Right lung (tissue), 10 donors: ENCODE data around the gene HIVEP3. TPM values are rescaled to one million over a fixed set of nuclear protein-coding genes. Genes with fewer than 3 reads are reported as not detected.
"Not testable (repeated sequence)": the region's sequence is repeated elsewhere in the genome, so short reads cannot be mapped to it uniquely, and the experiment has no call there.

Source experiments
- DNase-seq, 2 donors: peaks; one replicate each; pipeline ENCODE4 v3.0.0-alpha.2; 2013
- long read RNA-seq, 8 donors: transcript quantifications; one replicate each; lab custom pipeline, GENCODE V29; 2026
- polyA plus RNA-seq, 5 donors: library from polyadenylated mRNA; unstranded; fragments of 120-200 nt; gene quantifications; one replicate each; pipeline versions ENCODE4 v1.2.1 to v1.2.3, GENCODE V29; 2013; ENCODE audit warnings: inconsistent platforms in 1 of 5, low replicate concordance in 1 of 5; ENCODE audit not compliant: insufficient read length in 5 of 5, insufficient read depth in 1 of 5

HIVEP3 gene
- 1 to 10 TPM; 6.3 to 7.6 (median 6.7) TPM for polyA plus RNA-seq
- long read RNA-seq, donor 1: 0 reads
- long read RNA-seq, donor 2: 0 reads
- long read RNA-seq, donor 3, partial matches to known transcripts: 0 of 1 reads
- long read RNA-seq, donor 3, other reads (novel, unspliced or antisense): 0 of 1 reads
- long read RNA-seq, donor 4: 0 reads
- long read RNA-seq, donor 5: 0 reads
- long read RNA-seq, donor 6, partial matches to known transcripts: 0 of 1 reads
- long read RNA-seq, donor 6, other reads (novel, unspliced or antisense): 0 of 1 reads
- long read RNA-seq, donor 7, partial matches to known transcripts: 0 of 1 reads
- long read RNA-seq, donor 7, other reads (novel, unspliced or antisense): 0 of 1 reads
- long read RNA-seq, donor 8: 0 reads

DNA sequence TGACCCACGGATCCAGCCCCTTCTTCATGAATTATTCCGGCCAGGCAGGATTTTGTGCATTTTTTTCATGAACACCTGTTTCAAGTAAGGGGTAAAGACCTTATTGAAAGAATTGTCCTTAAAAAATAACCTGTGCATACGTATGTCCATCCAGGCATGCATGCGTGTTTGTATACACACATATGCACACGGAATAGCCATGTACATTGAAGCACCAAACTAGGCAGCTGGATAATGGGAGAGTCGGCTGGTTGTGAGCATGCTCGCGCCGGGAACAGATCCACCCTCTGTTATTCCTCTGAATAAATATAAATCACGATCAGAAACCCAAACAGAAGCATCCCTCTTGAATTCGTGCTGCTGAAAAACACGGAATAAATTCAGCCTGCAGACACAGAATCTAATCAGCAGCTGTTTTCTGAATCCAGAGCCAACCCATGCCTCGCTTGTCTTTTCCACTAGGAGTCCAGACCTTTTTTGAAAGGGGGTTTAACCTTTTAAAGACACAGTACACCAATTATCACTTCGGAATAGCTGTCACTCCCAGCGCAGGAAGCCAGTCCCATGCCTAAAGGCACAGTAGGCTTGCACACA lies at the start of gene HIVEP3:
Gene HIVEP3 (minus strand): TSS at position 473 of the 594 bp plus-strand sequence.
- DNase-seq: peak in 1 of 2 donors; percentile 26

DNA sequence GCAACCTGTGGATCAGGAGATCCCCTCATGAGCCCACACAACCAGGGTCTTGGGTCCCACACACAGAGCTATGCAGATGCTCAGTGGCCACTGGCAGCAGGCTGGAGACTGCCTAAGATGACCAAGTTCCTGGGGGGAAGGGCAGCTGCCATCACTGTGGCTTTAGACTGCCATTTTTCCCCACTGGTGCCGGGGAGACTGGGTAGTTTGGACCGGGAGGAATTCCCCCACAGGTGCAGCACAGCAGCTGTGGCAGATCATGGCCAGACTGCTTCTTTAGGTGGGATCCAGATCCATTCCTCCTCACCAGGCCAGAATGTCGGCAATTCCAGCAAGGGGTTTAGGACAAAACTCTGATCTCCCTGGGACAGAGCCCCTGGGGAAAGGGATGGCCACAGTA lies 45.7 kb upstream of the HIVEP3 start:
- DNase-seq: no peak

DNA sequence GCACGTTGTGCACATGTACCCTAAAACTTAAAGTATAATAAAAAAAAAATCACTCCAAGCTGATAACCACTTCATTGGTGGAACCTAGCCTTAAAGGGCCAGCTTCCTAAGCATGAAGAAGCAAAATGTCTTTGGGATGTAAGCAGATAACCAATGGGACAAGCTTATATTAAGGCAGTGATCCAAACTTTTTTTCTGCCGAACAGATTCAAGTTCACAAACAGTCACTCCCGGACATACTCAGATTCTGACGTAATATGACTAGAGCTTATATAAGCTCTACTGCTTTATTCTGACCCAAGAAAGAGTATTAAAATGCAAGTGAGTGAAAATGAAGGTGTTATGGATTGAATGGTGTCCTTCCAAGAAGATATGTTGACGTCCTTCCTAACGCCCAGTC lies 44.9 kb upstream of the HIVEP3 start:
- no peak for DNase-seq

DNA sequence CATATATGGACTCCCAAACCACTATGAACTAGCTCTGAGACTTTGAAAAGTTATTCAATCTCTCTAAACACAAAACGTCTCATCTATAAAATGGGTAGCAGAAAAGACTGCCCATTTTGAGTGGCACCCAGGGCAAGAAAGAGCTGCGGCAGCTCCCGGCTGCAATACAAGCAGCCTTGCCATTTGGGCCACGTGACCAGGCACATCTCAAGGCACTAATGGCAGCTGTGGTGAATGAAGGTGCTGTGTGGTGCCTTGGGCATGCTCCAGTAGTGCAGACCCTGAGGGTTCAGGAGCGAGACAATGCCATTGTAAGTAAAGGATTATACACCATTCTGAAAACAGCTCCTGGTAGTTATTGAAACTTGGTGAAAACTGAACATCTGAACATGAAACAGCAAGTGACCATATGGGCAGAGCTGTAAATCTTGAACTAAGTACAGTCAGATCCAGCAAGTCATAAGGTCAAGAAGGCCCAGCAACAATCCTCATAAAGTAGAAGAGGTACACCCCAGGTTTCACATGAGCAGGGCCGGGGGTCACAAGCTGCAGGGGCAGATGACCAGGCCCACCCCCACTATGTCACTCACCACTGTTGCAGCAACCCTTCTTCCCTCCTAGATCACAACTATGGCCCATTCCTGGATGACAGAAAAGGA lies 39.4 kb upstream of the HIVEP3 start:
- no peak for DNase-seq

DNA sequence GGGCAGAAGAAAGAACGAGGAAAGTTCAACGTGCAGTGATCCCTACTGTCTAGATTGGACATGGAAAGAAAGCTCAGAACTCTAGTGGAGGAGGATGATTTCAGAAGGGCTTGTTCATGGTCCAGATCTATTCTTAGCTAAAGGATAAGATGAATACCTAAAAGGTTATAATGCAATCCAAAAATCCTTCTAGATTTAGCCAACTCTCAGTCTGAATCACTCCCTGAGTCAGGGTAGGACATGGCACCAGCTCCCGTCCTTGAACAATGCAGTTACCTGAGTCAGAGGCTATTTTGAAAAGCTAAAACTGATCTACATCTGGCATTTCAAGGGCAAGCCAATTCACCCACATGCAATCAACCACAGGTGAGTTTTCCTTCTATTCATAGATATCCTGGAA lies 38.8 kb upstream of the HIVEP3 start:
- DNase-seq: no peak

DNA sequence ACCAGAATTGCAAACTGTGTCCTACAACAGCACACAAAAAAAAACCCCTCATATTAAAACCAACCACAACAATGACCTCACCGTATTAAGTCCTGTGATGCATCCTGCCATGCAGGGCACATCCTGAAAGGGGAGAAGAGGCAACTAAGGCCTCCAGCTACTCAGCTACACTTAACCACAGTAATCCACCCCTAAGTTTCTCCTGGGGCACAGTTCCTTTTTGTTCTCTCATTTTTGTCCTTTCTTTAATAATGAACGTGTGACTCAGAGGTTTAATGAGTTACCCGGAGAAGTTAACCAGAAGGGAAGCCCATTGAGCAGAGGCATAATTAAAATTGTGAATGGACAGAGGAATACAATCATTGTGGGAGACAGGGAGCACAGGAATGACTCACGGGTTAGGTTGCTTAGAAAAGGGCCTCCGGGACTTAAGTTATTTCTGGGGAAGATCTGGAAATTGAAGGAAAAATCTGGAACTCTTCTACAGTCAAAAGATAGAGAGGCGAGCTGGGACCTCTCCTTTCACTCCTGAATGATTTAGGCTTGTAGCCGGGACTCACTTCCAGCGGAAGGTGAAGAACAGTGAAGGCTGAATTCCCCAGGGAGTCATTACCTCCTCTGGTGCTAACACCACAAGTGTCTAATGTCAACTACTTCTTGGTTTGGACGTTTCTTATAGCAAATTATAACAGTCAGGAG lies 36.9 kb upstream of the HIVEP3 start:
- no peak for DNase-seq

DNA sequence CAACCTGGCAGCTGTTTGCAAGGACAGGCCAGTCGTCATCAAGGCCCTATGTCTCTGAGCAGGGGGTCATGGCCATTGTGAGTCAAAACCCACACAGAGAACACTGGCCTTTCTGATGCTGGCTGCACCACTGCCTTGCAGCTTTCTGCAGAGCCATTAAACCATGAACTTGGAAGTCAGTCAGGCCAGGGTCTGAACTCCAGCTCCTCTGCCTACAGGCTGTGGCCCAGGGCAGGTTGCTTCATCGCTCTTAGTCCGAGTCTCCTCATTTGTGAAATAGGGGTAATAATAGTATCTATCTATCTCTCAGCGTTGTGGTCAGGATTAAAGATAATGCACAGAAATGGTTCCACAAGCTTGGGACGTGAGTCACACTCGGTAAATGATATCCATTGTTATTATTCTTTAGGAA lies 35.8 kb upstream of the HIVEP3 start:
- no peak for DNase-seq

DNA sequence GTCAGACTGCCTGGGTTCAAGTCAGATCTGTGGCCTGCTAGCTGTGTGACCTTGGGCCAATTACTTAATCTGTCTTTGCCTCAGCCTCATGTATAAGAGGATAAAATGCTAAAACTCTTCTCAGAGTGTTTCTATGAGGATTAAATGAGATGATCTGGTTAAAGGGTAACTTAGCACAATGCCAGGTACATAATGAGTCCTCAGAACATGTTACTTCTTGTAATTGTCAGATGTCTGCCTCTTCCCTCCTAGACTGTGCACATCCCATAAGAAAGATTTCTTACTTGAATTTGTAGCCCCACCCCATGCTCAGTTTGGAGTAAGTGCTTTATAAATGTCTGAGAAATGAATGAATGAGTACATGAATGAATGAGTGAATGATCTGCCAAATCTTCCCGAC lies 34.6 kb upstream of the HIVEP3 start:
- no peak for DNase-seq

DNA sequence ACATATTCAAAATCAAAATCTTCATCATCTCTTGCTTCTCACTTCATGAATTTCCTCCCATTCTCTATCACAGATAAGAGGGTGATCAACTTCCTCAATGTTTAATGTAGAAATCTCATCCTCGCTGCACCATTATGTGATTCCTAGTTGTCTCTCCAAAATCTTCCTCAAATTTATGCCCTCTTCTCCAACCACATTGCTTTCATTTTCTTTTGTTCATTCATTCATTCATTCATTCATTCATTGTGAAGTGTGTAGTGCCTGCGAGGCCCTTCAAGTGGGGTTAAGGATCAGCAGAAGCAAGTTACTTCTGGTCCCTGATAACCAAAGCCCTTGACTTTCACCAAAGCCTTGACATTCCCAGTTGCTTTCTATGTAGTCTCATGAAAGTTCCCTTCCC lies 33.5 kb upstream of the HIVEP3 start:
- no peak for DNase-seq

DNA sequence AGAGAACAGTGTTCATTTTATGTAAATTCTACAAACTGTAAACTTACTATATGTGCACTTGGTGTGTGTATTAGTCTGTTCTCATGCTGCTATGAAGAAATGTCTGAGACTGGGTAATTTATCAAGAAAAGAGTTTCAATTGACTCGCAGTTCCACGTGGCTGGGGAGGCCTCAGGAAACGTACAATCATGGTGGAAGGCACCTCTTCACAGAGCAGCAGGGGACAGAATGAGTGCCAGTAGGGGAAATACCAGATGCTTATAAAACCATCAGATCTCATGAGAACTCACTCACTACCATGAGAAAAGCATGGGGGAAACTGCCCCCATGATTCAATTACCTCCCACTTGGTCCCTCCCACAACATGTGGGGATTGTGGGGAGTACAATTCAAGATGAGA lies 32.8 kb upstream of the HIVEP3 start:
- not testable (repeated sequence) for DNase-seq

DNA sequence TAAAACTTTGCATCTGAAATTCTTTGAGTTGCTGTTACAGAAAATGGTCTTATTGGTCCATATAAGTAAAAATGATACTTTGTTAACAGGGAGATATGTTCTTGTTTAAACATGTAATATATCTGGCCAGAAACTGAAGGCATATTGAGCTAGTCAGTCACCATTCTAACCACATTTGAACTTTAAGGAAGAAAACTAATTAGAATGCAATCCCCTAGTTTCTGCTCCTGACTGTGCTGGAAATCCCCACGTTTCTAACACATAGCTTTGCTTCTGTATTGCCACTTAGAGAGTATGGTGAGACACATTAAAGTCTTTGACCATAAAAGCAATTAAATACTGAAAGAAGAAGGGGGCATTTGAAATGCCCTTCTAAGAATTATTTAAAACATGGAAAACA lies 32.1 kb upstream of the HIVEP3 start:
- DNase-seq: no peak

DNA sequence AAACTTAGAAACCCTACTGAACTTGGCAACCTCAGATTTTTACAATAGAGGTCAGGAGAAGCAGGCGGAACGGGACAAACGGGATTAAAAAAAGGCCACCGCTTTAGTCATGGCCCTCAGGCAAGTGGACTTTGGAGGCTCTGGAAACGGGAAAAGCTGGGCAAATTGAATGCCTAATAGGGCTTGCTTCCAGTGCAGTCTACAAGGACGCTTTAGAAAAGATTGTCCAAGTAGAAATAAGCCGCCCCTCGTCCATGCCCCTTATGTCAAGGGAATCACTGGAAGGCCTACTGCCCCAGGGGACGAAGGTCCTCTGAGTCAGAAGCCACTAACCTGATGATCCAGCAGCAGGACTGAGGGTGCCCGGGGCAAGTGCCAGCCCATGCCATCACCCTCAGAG lies 27.2 kb upstream of the HIVEP3 start:
- not testable (repeated sequence) for DNase-seq

DNA sequence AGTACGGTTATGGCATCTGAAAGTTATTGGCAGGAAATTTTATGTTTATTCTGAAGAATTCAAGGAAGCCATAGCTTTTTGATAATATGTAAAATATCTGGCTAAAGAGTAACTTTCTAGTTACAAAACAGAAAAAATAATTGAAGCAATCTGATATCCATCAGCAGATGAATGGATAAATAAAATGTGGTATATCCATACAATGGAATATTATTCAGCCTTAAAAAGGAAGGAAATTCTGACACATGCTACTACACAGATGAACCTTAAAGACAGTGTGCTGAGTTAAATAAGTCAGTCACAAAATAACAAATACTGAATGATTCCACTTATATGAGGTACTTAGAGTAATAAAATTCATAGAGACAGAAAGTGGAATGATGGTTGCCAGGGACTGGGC lies 25.0 kb upstream of the HIVEP3 start:
- no peak for DNase-seq

DNA sequence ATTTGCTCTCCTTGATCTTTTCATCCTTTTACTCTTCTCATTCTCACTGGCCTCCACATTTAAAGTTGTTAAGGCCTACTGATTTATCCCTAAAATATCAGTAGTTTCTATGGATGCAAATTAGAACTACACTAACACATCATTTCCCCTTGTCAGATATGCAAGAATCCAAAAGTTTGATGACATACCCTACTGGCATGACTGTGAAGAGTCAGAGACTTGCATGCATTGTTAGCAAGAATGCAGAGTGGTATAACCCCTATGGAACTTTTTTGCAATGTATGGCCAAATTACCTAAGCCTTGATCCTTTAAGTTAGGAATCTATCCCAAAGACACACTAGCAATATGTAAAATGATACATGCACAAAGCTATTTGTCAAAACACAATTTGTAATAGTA lies 23.6 kb upstream of the HIVEP3 start:
- no peak for DNase-seq

DNA sequence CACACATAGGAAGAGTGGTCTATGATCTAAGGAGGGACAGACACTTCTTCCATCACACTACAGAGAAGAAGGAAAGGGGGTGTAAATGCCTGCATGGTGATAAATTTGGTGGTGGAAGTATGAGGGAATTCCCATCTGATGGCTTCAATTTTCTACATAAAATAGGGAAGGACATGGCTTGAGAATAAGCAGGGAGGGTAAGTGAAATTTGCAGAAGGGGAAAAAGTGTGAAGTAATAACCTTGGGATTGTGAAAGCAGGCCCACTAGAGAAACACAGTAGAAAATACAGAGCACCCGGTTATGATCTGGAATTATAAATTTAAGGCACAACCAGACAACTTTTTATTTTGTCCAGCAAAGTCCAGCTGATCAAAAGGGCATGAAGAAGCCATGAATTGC lies 22.7 kb upstream of the HIVEP3 start:
- DNase-seq: no peak

DNA sequence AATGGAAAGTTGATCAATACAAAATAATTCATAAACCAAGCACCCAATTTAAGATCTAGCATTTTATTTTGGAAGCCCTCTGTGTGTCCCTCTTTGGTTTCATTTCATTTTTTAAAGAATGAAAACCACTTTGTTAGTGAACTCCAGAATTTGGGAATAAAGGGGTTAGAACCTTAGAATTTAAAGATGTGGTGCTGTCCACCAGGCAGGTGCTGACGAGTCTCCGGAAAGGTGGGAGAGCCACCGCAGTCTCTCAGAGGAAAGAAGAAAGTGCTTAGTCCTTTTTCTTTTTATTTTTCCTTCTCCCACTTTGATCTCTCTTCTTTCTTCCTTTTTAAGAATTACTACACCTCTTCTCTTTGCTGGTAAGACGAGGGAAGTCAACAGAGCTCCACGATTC lies 20.5 kb upstream of the HIVEP3 start:
- DNase-seq: no peak

DNA sequence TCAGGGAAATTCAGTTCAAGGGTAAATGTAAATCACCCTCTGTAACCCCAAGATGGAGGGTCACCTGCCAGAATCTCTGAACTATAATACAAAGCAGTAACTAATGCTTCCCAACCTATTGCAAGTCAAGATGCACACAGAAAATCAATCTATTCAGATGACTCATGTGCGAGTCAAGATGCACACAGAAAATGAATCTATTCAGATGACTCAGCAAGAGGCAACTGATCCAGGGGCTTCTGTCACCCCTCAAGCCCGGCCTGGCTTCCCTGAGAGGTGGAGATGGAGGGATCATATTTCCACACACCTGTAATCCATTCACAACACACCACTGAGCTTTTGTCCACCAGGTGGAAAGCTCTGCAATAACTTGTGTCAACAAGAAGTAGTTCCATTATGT lies 17.4 kb upstream of the HIVEP3 start:
- DNase-seq: no peak

DNA sequence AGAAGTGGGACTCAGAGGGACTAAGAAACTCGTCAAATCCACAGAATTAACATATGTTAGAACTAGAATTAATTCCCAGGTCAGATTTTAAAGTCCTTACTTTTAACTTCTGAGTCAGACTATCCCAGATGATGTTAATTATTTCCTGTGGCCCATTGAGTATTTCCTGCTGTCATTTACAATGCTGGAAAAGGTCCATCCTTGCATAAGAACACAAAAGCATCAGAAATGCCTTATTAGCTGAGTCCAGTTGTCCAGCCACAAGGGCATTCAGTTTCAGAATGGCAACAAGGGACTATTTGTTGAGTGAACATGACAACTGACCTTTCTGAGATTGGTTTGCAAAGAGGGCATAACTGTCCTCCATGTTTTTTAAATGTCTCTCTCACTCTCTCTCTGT lies 16.5 kb upstream of the HIVEP3 start:
- DNase-seq: no peak

DNA sequence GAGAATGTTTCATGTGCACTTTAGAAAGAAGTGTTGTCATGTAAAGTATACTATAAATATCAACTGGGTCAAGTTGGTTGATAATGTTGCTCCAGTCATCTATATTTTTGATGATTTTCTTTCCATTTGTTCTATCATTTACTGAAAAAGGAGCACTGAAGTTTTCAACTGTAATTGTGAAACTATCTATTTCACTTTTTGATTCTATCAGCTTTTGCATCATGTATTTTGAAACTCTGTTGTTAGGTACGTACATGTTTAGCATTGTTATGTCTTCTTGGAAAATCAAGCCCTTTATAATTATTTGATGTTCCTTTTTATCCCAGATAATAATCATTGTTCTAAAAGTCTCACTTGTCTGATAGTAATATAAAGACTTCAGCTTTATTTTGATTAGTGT lies 14.4 kb upstream of the HIVEP3 start:
- DNase-seq: no peak

DNA sequence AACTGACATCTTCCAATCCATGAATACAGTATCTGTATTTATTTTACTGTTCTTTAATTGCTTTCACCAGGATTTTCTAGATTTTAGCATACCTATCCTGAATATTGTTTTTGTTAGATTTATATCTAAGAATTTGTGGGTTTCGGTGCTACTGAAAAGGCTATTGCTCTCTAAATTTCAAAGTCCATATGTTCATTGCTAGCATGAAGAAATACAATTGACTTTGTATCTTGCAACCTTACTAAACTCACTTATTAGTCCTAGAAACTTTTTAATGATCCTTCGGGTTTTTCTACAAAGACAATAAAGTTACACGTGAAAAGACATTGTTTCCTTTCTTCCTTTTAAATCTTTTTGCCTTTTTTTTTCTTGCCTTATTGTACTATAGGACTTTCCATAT lies 12.9 kb upstream of the HIVEP3 start:
- DNase-seq: no peak

DNA sequence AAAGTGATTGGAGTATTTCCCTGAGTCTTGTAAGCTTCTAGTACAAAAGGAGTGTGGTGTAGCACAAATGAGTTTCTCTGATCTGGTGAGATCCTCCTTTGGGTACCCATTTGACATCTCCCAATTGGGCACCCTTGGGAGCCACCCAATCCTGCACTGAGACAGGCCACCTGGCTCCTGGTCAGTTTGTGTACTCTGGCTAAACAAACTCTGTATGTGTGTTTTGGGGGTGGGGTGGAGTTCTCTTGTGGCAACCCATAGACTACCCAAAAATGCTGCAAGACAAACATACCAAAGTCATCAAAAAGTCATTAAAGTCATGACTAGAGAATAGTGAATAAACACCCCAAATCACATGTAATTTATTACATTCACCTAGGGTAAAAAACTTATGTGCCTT lies 8.4 kb upstream of the HIVEP3 start:
- DNase-seq: no peak

DNA sequence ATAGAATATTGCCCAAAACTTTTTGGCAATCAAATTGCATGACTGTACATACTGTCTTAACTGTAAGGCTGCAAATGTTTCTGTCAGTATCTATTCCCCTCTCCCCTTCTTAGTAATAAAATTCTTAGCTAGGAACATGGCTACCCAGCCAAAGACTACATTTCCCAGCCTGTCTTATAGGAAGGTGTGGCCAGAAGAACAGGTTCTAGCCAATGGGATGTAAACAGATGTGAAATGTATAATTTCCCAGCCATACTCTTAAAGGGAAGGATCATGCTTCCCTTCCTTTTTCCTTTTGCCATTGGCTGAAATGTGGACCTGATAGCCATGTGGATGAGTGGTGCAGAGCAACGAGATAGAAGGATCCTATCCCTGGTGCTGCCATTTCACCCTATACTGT lies 7.0 kb upstream of the HIVEP3 start:
- DNase-seq: no peak

DNA sequence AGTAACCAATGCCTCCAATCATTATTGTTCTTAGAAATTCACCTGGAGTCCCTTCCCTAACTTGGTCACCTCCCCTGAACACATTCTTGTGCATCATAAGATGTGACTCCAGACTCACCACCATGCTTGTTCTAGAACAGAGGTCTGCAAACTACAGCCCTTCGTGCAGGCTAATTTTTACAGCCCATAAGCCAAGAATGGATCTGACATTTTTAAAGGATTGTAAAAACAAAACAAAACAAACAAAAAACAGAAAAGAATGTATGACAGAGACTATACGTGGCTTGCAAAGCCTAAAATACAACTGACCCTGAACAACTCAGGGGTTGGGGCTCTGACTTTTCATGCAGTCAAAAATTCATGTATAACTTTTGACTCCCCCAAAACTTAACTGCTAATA lies 6.2 kb upstream of the HIVEP3 start:
- DNase-seq: no peak
